ENCODE results near the gene TRMU.

TRMU gene

GRCh38 chr22:46335201-46336118 lies at the start of gene TRMU:
TSS of gene TRMU (plus strand) at chr22:46335714. CDS start at chr22:46335765, 51 bp downstream.
- peak; percentile 84 for DNase-seq
- peak; percentile 90 for ATAC-seq

GRCh38 chr22:46286006-46286405 lies 49.5 kb upstream of the TRMU start:
- no peak for ATAC-seq
- no peak for DNase-seq

GRCh38 chr22:46286941-46287872 lies 48.3 kb upstream of the TRMU start:
- DNase-seq = no peak
- no peak for ATAC-seq

- DNase-seq = peak; percentile 42
- ATAC-seq = peak; percentile 66
Observed at GRCh38 chr22:46287873-46288751, 47.4 kb upstream of the TRMU start.

GRCh38 chr22:46288846-46289243 lies 46.7 kb upstream of the TRMU start:
- ATAC-seq (no peak), DNase-seq (no peak)

GRCh38 chr22:46289244-46289891 lies 46.1 kb upstream of the TRMU start:
- DNase-seq (no peak), ATAC-seq (no peak)

- DNase-seq = no peak
Observed at GRCh38 chr22:46290121-46290842, 45.2 kb upstream of the TRMU start.

GRCh38 chr22:46290843-46291785 lies 44.4 kb upstream of the TRMU start:
- ATAC-seq = no peak

More at GRCh38 chr22:46290121-46290842, 45.2 kb upstream of the TRMU start:
- ATAC-seq = no peak

GRCh38 chr22:46292173-46292572 lies 43.3 kb upstream of the TRMU start:
- DNase-seq (no peak), ATAC-seq (no peak)

More at GRCh38 chr22:46290843-46291785, 44.4 kb upstream of the TRMU start:
- no peak for DNase-seq

- DNase-seq (no peak), ATAC-seq (no peak)
Observed at GRCh38 chr22:46292732-46293131, 42.8 kb upstream of the TRMU start.

- DNase-seq (peak; percentile 17), ATAC-seq (no peak)
Observed at GRCh38 chr22:46293577-46294260, 41.8 kb upstream of the TRMU start.

GRCh38 chr22:46294784-46295183 lies 40.7 kb upstream of the TRMU start:
- DNase-seq = no peak
- no peak for ATAC-seq

- ATAC-seq = no peak
- no peak for DNase-seq
Observed at GRCh38 chr22:46295277-46295971, 40.1 kb upstream of the TRMU start.

GRCh38 chr22:46296257-46297150 lies 39.0 kb upstream of the TRMU start, which contains the start of gene GTSE1:
TSS of gene GTSE1 (plus strand) at chr22:46296870. CDS start at chr22:46297401, 531 bp downstream.
- peak; percentile 96 for DNase-seq
- peak; percentile 99 for ATAC-seq

- no peak for ATAC-seq
- DNase-seq = peak; percentile 33
Observed at GRCh38 chr22:46297151-46297812, 38.2 kb upstream of the TRMU start.

- DNase-seq (no peak), ATAC-seq (no peak)
Observed at GRCh38 chr22:46299101-46299500, 36.4 kb upstream of the TRMU start.

All from stimulated activated naive CD8-positive, alpha-beta T cell treated with anti-CD3 and anti-CD28 coated beads, Interleukin-15, Interleukin-2, amounts not matched to agents 100 U/mL and 50 U/mL, for 24 hours (primary cell).